GM23338 (cell line): ENCODE measurements around the gene CDC27. TPM values are rescaled to one million over a fixed set of nuclear protein-coding genes. Genes with fewer than 3 reads are reported as not detected.

Experiments
- ATAC-seq: fragments of 200-7000 bp; cut with Tn5 transposase; 3 replicates; pipeline ENCODE4 v1.9.1; 2020
- DNase-seq: peaks from one replicate; pipeline ENCODE4 v3.0.0-alpha.2; 2015; ENCODE audit warnings: low spot score
- H2AFZ ChIP-seq: fragments of 200-600 bp; sonication (generic); 2 replicates; pipeline ENCODE4 v1.8.0; 2016; ENCODE audit warnings: antibody characterized with exemption, mild to moderate bottlenecking, moderate library complexity
- H3F3A ChIP-seq: fragments of 200-600 bp; sonication (generic); replicated peaks from 2 replicates; pipeline ENCODE4 v1.8.0; 2017; ENCODE audit warnings: antibody characterized with exemption, mixed run types, low read depth
- H3K27ac ChIP-seq: fragments of 200-600 bp; sonication (generic); 2 replicates; pipeline ENCODE4 v1.6.1; 2016; ENCODE audit warnings: low read depth
- H3K27me3 ChIP-seq: fragments of 200-600 bp; sonication (generic); 2 replicates; pipeline ENCODE4 v1.8.0; 2016; ENCODE audit warnings: mild to moderate bottlenecking, mixed run types, moderate library complexity; ENCODE audit not compliant: insufficient read depth
- H3K36me3 ChIP-seq: fragments of 200-600 bp; sonication (generic); 2 replicates; pipeline ENCODE4 v1.8.0; 2016; ENCODE audit warnings: mild to moderate bottlenecking; ENCODE audit not compliant: insufficient read depth
- H3K4me1 ChIP-seq: fragments of 200-600 bp; sonication (generic); 2 replicates; pipeline ENCODE4 v1.8.0; 2016; ENCODE audit warnings: mild to moderate bottlenecking, moderate library complexity; ENCODE audit not compliant: insufficient read depth
- H3K4me2 ChIP-seq: fragments of 200-600 bp; sonication (generic); 2 replicates; pipeline ENCODE4 v1.7.1; 2017; ENCODE audit warnings: mixed run types
- H3K4me3 ChIP-seq: fragments of 200-600 bp; sonication (generic); 2 replicates; pipeline ENCODE4 v1.6.1; 2016; ENCODE audit warnings: mixed run types
- H3K79me2 ChIP-seq: fragments of 200-600 bp; sonication (generic); replicated peaks from 2 replicates; pipeline ENCODE4 v1.8.0; 2017; ENCODE audit warnings: mild to moderate bottlenecking; ENCODE audit not compliant: insufficient read depth
- H3K9me2 ChIP-seq: fragments of 200-600 bp; sonication (generic); 2 replicates; pipeline ENCODE4 v1.8.0; 2017; ENCODE audit not compliant: insufficient read depth
- H4K20me1 ChIP-seq: fragments of 200-600 bp; sonication (generic); replicated peaks from 2 replicates; pipeline ENCODE4 v1.8.0; 2017; ENCODE audit warnings: mild to moderate bottlenecking; ENCODE audit not compliant: insufficient read depth
- H3K27ac Mint-ChIP-seq: 2 replicates; pipeline ENCODE4 v1.8.0; 2020; ENCODE audit warnings: inconsistent platforms, mild to moderate bottlenecking, moderate library complexity, mixed read lengths
- H3K27me3 Mint-ChIP-seq: 3 replicates; pipeline ENCODE4 v1.8.0; 2022; ENCODE audit warnings: low read depth, mild to moderate bottlenecking, moderate library complexity, mixed read lengths, inconsistent platforms; ENCODE audit not compliant: insufficient read depth, poor library complexity
- H3K36me3 Mint-ChIP-seq: 3 replicates; pipeline ENCODE4 v1.8.0; 2021; ENCODE audit warnings: low read depth, mild to moderate bottlenecking, inconsistent platforms, moderate library complexity, mixed read lengths
- H3K4me1 Mint-ChIP-seq: 3 replicates; pipeline ENCODE4 v1.8.0; 2020; ENCODE audit warnings: mild to moderate bottlenecking, inconsistent platforms, mixed read lengths
- H3K4me3 Mint-ChIP-seq: 3 replicates; pipeline ENCODE4 v1.8.0; 2021; ENCODE audit warnings: moderate library complexity, mild to moderate bottlenecking, inconsistent platforms, mixed read lengths
- H3K9me3 Mint-ChIP-seq: 3 replicates; pipeline ENCODE4 v1.8.0; 2020; ENCODE audit warnings: moderate library complexity, mild to moderate bottlenecking, inconsistent platforms, mixed read lengths
- CREB1 ChIP-seq: fragments of 250-450 bp; sonication (Bioruptor Pico); IDR thresholded peaks from 2 replicates; pipeline ENCODE4 v1.5.0; 2020; ENCODE audit warnings: low read depth, mild to moderate bottlenecking, moderate library complexity
- ETS1 ChIP-seq: IDR thresholded peaks from 2 replicates; pipeline ENCODE4 v1.6.1; 2016; ENCODE audit warnings: antibody characterized with exemption
- EZH2phosphoT487 ChIP-seq: fragments of 200-600 bp; sonication (generic); IDR thresholded peaks from one replicate; pipeline ENCODE4 v1.8.1; 2018; ENCODE audit warnings: antibody characterized with exemption; ENCODE audit not compliant: unreplicated experiment
- NANOG ChIP-seq: IDR thresholded peaks from 2 replicates; pipeline ENCODE4 v1.6.1; 2016; ENCODE audit warnings: antibody characterized with exemption, borderline replicate concordance
- REST ChIP-seq: IDR thresholded peaks from one replicate; pipeline ENCODE4 v1.6.1; 2018; ENCODE audit warnings: antibody characterized with exemption; ENCODE audit not compliant: unreplicated experiment
- ZNF331 ChIP-seq: fragments of 250-450 bp; sonication (Bioruptor Pico); IDR thresholded peaks from 2 replicates; pipeline ENCODE4 v1.5.0; 2020; ENCODE audit warnings: low read depth, mild to moderate bottlenecking, moderate library complexity
- polyA plus RNA-seq: library from polyadenylated mRNA; unstranded; fragments of >200 nt; fragmentation: Nextera tagmentation; extraction: Ambion mirVana; gene quantifications from 2 replicates; pipeline ENCODE4 v1.2.1, GENCODE V29; 2016
- total RNA-seq: library from RNA; depleted of rRNA; stranded (reverse); fragments of >200 nt; shearing (Covaris generic); gene quantifications from 2 replicates; pipeline ENCODE4 v1.2.3, GENCODE V29; 2014

The CDC27 gene
- total and polyA plus RNA-seq, 2 experiments from 2014 or later = 49.7 to 85.5 TPM

- ATAC-seq (no peak), DNase-seq (no peak)
- H3K4me1 ChIP-seq = peaks cover 8% of the 10 kb centered on the region; the same call in 1 of the 2 replicates
- H3K36me3 ChIP-seq = no peaks in the 10 kb centered on the region
- H3K36me3 Mint-ChIP-seq = no peaks in the 10 kb centered on the region
- no peaks in the 10 kb centered on the region for H3K9me2 ChIP-seq
- H3K27me3 Mint-ChIP-seq = peaks cover 3% of the 10 kb centered on the region
- peaks cover 13% of the 10 kb centered on the region for H3K4me1 Mint-ChIP-seq
- H3F3A ChIP-seq = no peaks in the 10 kb centered on the region
- no peak overlapping the region for H3K4me3 Mint-ChIP-seq
- H3K79me2 ChIP-seq = no peaks in the 10 kb centered on the region
- H4K20me1 ChIP-seq = no peaks in the 10 kb centered on the region
- no peaks in the 10 kb centered on the region for H3K9me3 Mint-ChIP-seq
- no peak overlapping the region for H3K27ac Mint-ChIP-seq
- no peaks in the 10 kb centered on the region for H3K27me3 ChIP-seq
- H2AFZ ChIP-seq = peak overlapping the region; percentile 89
- TF ChIP-seq ETS1 (no peak), REST (no peak)
- no peak overlapping the region for H3K27ac ChIP-seq
- no peak overlapping the region for H3K4me2 ChIP-seq
- H3K4me3 ChIP-seq = no peak overlapping the region
Measured at GRCh38 chr17:47204722-47205418, 15.8 kb upstream of the CDC27 start.

- no peak overlapping the region for H3K4me2 ChIP-seq
- no peak overlapping the region for H3K27ac ChIP-seq
- no peaks in the 10 kb centered on the region for H3K27me3 ChIP-seq
- no peaks in the 10 kb centered on the region for H3K36me3 ChIP-seq
- H3K4me1 Mint-ChIP-seq = peaks cover 13% of the 10 kb centered on the region
- peaks cover 3% of the 10 kb centered on the region for H3K27me3 Mint-ChIP-seq
- H3K9me3 Mint-ChIP-seq = no peaks in the 10 kb centered on the region
- H3K79me2 ChIP-seq = no peaks in the 10 kb centered on the region
- H3K9me2 ChIP-seq = no peaks in the 10 kb centered on the region
- H2AFZ ChIP-seq = peak overlapping the region; percentile 56; the same call in 1 of the 2 replicates
- TF ChIP-seq EZH2phosphoT487 (no peak), NANOG (no peak), ZNF331 (no peak), CREB1 (CRISPR knock-in tag) (no peak)
- H3K4me3 Mint-ChIP-seq = no peak overlapping the region
- H3K36me3 Mint-ChIP-seq = no peaks in the 10 kb centered on the region
- H3K4me3 ChIP-seq = no peak overlapping the region
- DNase-seq (no peak), ATAC-seq (no peak)
- H4K20me1 ChIP-seq = no peaks in the 10 kb centered on the region
- no peak overlapping the region for H3K27ac Mint-ChIP-seq
- H3K4me1 ChIP-seq = peaks cover 8% of the 10 kb centered on the region; the same call in 1 of the 2 replicates
- H3F3A ChIP-seq = no peaks in the 10 kb centered on the region
Measured at GRCh38 chr17:47203984-47204721, 15.1 kb upstream of the CDC27 start.
